Right ventricle myocardium superior (tissue), 1 donor: Measurements from ENCODE around the gene LIPI. TPM values are rescaled to one million over a fixed set of nuclear protein-coding genes. Genes with fewer than 3 reads are reported as not detected.
"Not testable (repeated sequence)": the region's sequence is repeated elsewhere in the genome, so short reads cannot be mapped to it uniquely, and the experiment has no call there.

Experiments
- ATAC-seq: fragments of 200-7000 bp; cut with Tn5 transposase; one replicate; pipeline ENCODE4 v1.9.1; 2020; ENCODE audit warnings: mild to moderate bottlenecking; ENCODE audit not compliant: poor library complexity
- DNase-seq: peaks from one replicate; pipeline ENCODE4 v3.0.0-alpha.2; 2020
- intact Hi-C: fragments of 100-400 bp; cut with DNase I; formaldehyde crosslinking; loops from one replicate; pipeline ENCODE4 v1.11.2; 2022
- total RNA-seq: library from RNA; stranded (reverse); fragmentation: NEBNext Ultra II Directional; extraction: Animal tissue kit (Norgen Biotek cat#: 25700); gene quantifications from one replicate; pipeline ENCODE4 v1.2.1, GENCODE V29; 2021
- donor health status: DM: no; HTN: yes; CAD: no; lungs with severe emphysema.

The LIPI gene
- total RNA-seq, 1 donor from 2014 or later = not detected

GRCh38 chr21:14078746-14079375 lies 131.9 kb downstream of the LIPI start:
- ATAC-seq = no peak
- intact Hi-C loops = no loop called here
- DNase-seq = no peak

GRCh38 chr21:14076143-14076806 lies 134.5 kb downstream of the LIPI start:
- no peak for ATAC-seq

GRCh38 chr21:14075346-14076142 lies 135.2 kb downstream of the LIPI start:
- ATAC-seq (no peak), DNase-seq (no peak)
- intact Hi-C loops = no loop called here

More at GRCh38 chr21:14076143-14076806, 134.5 kb downstream of the LIPI start:
- intact Hi-C loops = no loop called here
- no peak for DNase-seq

GRCh38 chr21:14074177-14074576 lies 136.6 kb downstream of the LIPI start:
- no peak for ATAC-seq
- no peak for DNase-seq
- intact Hi-C loops = no loop called here

- ATAC-seq = no peak
- intact Hi-C loops = no loop called here
- no peak for DNase-seq
Observed at GRCh38 chr21:14073615-14074014, 137.1 kb downstream of the LIPI start.

GRCh38 chr21:14072761-14073535 lies 137.8 kb downstream of the LIPI start:
- no peak for DNase-seq
- intact Hi-C loops = no loop called here

GRCh38 chr21:14071902-14072734 lies 138.6 kb downstream of the LIPI start:
- ATAC-seq (no peak), DNase-seq (no peak)
- intact Hi-C loops = no loop called here

More at GRCh38 chr21:14072761-14073535, 137.8 kb downstream of the LIPI start:
- no peak for ATAC-seq

GRCh38 chr21:14070968-14071367 lies 139.8 kb downstream of the LIPI start:
- intact Hi-C loops = no loop called here
- DNase-seq = no peak
- no peak for ATAC-seq

- peak; percentile 51 for DNase-seq
- intact Hi-C loops = no loop called here
- peak; percentile 72 for ATAC-seq
Observed at GRCh38 chr21:14070049-14070893, 140.5 kb downstream of the LIPI start.

- DNase-seq (no peak), ATAC-seq (no peak)
Observed at GRCh38 chr21:14064296-14064645, 146.5 kb downstream of the LIPI start.

GRCh38 chr21:14063620-14064295 lies 147.0 kb downstream of the LIPI start:
- DNase-seq, ATAC-seq, intact Hi-C loops: not testable (repeated sequence)

More at GRCh38 chr21:14064296-14064645, 146.5 kb downstream of the LIPI start:
- intact Hi-C loops = no loop called here

GRCh38 chr21:14062684-14063083 lies 148.1 kb downstream of the LIPI start:
- DNase-seq, ATAC-seq, intact Hi-C loops: not testable (repeated sequence)

- peak; percentile 33 for DNase-seq
- intact Hi-C loops, ATAC-seq: not testable (repeated sequence)
Observed at GRCh38 chr21:14061820-14062219, 148.9 kb downstream of the LIPI start.

- DNase-seq, ATAC-seq, intact Hi-C loops: not testable (repeated sequence)
Observed at GRCh38 chr21:14058995-14059627, 151.6 kb downstream of the LIPI start.
